ENCODE data around the gene LSM5.

Gene LSM5

GRCh38 chr7:32436146-32436928 is 53.8 kb downstream of the LSM5 start:
- H3K4me3 ChIP-seq (replicated peaks; ENCODE audit: low read depth, low read length) = no peak overlapping the region
- no peak for DNase-seq (ENCODE audit: extremely low read depth, low read depth)
- no peak for TF ChIP-seq CTCF (IDR thresholded peaks at IDR 0.05; ENCODE audit: low read depth, low read length, missing control alignments)

Measured in HFF-Myc (cell line).